LNCaP clone FGC (cell line): ENCODE data around the gene SH2B2.
"Not testable (repeated sequence)": the region's sequence is repeated elsewhere in the genome, so short reads cannot be mapped to it uniquely, and the experiment has no call there.

Experiments used
- DNase-seq: peaks from one replicate; pipeline ENCODE4 v3.0.0-alpha.2; 2011; ENCODE audit warnings: low read depth
- H3K4me3 ChIP-seq: 2 replicates; pipeline ENCODE4 v1.5.1; 2011; ENCODE audit warnings: mild to moderate bottlenecking, low read depth, low read length, control low read depth
- CTCF ChIP-seq: IDR thresholded peaks from 2 replicates; pipeline ENCODE4 v1.5.1; 2012; ENCODE audit warnings: mild to moderate bottlenecking; ENCODE audit not compliant: control insufficient read depth, insufficient read depth; ENCODE audit errors: extremely low read depth

The SH2B2 gene

GRCh38 chr7:102320601-102321350 is 34.1 kb downstream of the SH2B2 start:
- no peak for TF ChIP-seq CTCF
- DNase-seq: no peak
- H3K4me3 ChIP-seq: no peak overlapping the region

- no peak for TF ChIP-seq CTCF
- H3K4me3 ChIP-seq: no peak overlapping the region
- DNase-seq: no peak
These were observed 34.9 kb downstream of the SH2B2 start for GRCh38 chr7:102321351-102322201.

GRCh38 chr7:102322202-102322715 is 35.6 kb downstream of the SH2B2 start:
- no peak for DNase-seq
- H3K4me3 ChIP-seq: no peak overlapping the region
- no peak for TF ChIP-seq CTCF

GRCh38 chr7:102323914-102324195 is 37.2 kb downstream of the SH2B2 start:
- DNase-seq: no peak
- H3K4me3 ChIP-seq: no peak overlapping the region
- no peak for TF ChIP-seq CTCF

GRCh38 chr7:102325106-102325505 is 38.4 kb downstream of the SH2B2 start:
- not testable (repeated sequence) for H3K4me3 ChIP-seq, DNase-seq

- DNase-seq: no peak
- TF ChIP-seq CTCF: no peak
- no peak overlapping the region for H3K4me3 ChIP-seq
These were observed 39.7 kb downstream of the SH2B2 start for GRCh38 chr7:102326157-102326889.

GRCh38 chr7:102327183-102327582 is 40.5 kb downstream of the SH2B2 start:
- H3K4me3 ChIP-seq, DNase-seq: not testable (repeated sequence)

GRCh38 chr7:102328863-102329262 is 42.2 kb downstream of the SH2B2 start:
- not testable (repeated sequence) for H3K4me3 ChIP-seq, DNase-seq

- not testable (repeated sequence) for DNase-seq, H3K4me3 ChIP-seq
These were observed 42.7 kb downstream of the SH2B2 start for GRCh38 chr7:102329366-102329765.

GRCh38 chr7:102330666-102331460 is 44.2 kb downstream of the SH2B2 start:
- DNase-seq, H3K4me3 ChIP-seq: not testable (repeated sequence)

GRCh38 chr7:102335574-102335973 is 48.9 kb downstream of the SH2B2 start:
- H3K4me3 ChIP-seq, DNase-seq: not testable (repeated sequence)
